ENCODE data around the gene TIMM17A. TPM values are rescaled to one million over a fixed set of nuclear protein-coding genes. Genes with fewer than 3 reads are reported as not detected.

Gene TIMM17A
- total RNA-seq, 4 donors from 2014 or later = 18.8 to 24.8 (median 21.3) TPM

DNA sequence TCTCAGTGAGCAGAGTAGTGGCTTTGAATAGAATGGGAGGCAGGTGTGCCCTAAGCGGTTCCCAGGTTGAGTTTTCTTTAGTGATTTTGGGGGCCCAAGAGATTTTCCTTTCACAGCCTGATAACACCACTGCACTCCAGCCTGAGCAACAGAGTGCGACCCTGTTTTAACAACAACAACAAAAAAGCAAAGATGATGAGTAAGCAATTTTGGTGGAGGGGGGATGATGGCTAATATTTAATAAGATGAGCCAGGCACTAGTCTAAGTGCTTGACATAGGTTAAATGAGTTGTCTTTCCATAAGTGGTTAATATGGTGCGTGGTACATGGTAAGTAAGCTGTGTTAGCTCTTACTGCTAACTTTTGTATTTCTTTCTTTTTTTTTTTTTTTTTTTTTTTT is 29.1 kb downstream of the TIMM17A start:
- Histone ChIP-seq H3K27me3 (no peaks in the 10 kb centered on the region), H3K36me3 (peaks cover 7% of the 10 kb centered on the region), H3K27ac (no peak overlapping the region), H3K9me3 (no peaks in the 10 kb centered on the region), H3K4me3 (no peak overlapping the region), H3K4me1 (peaks cover 44% of the 10 kb centered on the region)
- DNase-seq (ENCODE audit: low spot score in 2 of 2) = no peak
- TF ChIP-seq, protein P1, sequence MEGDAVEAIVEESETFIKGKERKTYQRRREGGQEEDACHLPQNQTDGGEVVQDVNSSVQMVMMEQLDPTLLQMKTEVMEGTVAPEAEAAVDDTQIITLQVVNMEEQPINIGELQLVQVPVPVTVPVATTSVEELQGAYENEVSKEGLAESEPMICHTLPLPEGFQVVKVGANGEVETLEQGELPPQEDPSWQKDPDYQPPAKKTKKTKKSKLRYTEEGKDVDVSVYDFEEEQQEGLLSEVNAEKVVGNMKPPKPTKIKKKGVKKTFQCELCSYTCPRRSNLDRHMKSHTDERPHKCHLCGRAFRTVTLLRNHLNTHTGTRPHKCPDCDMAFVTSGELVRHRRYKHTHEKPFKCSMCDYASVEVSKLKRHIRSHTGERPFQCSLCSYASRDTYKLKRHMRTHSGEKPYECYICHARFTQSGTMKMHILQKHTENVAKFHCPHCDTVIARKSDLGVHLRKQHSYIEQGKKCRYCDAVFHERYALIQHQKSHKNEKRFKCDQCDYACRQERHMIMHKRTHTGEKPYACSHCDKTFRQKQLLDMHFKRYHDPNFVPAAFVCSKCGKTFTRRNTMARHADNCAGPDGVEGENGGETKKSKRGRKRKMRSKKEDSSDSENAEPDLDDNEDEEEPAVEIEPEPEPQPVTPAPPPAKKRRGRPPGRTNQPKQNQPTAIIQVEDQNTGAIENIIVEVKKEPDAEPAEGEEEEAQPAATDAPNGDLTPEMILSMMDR (IDR thresholded peaks at IDR 0.05) = no peak
- TF ChIP-seq POLR2AphosphoS5 (IDR thresholded peaks at IDR 0.05) = no peak
- no peak for TF ChIP-seq POLR2A (IDR thresholded peaks at IDR 0.05)
- no peak for TF ChIP-seq EP300 (IDR thresholded peaks at IDR 0.05)
- WGBS = 94% methylated on average over 3 of the region's 3 CpGs

DNA sequence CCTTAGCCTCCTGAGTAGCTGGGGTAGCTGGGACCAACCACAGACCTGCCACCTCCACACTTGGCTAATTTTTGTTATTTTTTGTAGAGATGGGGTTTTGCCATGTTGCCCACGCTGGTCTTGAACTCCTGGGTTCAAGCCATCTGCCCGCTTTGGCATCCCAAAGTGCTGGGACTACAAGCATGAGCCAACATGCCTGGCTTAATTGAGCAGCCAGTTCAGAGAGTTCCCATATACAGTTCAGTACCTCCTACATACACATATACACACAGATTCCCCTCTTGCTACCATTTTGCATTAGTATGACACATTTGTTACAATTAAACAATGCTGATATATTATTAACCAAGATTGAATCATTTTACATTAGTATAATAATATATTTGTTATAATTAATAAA is 30.1 kb downstream of the TIMM17A start:
- Histone ChIP-seq H3K4me1 (peaks cover 49% of the 10 kb centered on the region), H3K36me3 (peaks cover 17% of the 10 kb centered on the region), H3K9me3 (no peaks in the 10 kb centered on the region), H3K27me3 (no peaks in the 10 kb centered on the region), H3K4me3 (no peak overlapping the region), H3K27ac (no peak overlapping the region)
- 42% methylated on average over 2 of the region's 2 CpGs for WGBS
- TF ChIP-seq POLR2A (IDR thresholded peaks at IDR 0.05) (no peak), POLR2AphosphoS5 (IDR thresholded peaks at IDR 0.05) (no peak), EP300 (IDR thresholded peaks at IDR 0.05) (no peak)
- TF ChIP-seq, protein P1 (IDR thresholded peaks at IDR 0.05) = no peak
- no peak for DNase-seq (ENCODE audit: low spot score in 2 of 2)

DNA sequence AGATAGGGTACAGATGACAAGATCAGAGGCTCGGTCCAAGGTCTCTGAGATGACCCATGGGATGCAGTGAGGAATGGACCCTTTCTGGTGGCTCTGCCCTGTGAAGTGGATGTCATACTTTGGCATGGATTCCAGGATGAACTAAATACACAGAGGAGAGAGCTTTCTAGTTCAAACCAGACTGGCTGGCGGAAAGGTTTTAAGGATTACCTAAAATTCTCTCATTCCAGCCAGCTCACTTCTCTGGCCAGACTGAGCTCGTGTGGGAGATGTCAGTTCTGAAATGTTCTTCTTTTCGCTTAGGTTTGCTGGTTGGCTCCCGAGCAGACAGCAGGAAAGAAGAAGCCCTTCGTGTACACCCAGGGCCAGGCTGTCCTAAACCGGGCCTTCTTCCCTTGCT is 33.3 kb downstream of the TIMM17A start:
- 56% methylated on average over 6 of the region's 7 CpGs for WGBS
- H3K36me3 ChIP-seq = peaks cover 44% of the 10 kb centered on the region
- no peak for TF ChIP-seq POLR2AphosphoS5 (IDR thresholded peaks at IDR 0.05)
- TF ChIP-seq EP300 (IDR thresholded peaks at IDR 0.05) = no peak
- no peak for TF ChIP-seq POLR2A (IDR thresholded peaks at IDR 0.05)
- TF ChIP-seq, protein P1 (IDR thresholded peaks at IDR 0.05) = no peak

DNA sequence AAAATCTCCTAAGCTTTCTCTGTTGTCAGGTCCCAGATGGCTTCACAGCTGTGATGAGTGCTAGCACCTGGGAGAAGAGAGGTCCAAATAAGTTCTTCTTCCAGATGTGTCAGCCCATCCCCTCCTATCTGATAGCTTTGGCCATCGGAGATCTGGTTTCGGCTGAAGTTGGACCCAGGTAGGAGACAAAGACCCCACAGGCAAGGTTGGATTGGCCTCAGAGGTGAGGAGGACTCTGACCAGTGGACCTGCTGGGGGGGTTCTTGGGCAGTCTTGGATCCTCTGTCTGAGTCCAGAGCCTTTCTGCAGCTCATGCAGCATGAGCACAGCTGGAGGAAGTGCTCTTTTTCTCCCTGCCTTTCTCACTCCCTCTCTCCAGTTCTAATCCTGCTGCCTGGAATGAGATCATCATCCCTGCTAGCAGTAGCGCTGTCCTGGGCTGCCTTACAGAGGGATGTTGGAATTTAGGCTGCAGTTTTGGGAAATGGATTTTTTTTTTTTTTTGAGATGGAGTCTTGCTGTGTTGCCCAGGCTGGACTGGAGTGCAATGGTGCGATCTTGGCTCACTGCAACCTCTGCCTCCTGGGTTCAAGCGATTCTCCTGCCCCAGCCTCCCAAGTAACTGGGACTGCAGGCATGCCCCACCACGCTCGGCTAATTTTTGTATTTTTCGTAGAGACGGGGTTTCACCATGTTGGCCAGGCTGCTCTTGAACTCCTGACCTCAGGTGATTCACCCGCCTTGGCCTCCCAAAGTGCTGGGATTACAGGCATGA is 34.2 kb downstream of the TIMM17A start:
- Histone ChIP-seq H3K27me3 (no peaks in the 10 kb centered on the region), H3K36me3 (peaks cover 52% of the 10 kb centered on the region), H3K4me1 (peaks cover 33% of the 10 kb centered on the region), H3K9me3 (no peaks in the 10 kb centered on the region), H3K4me3 (no peak overlapping the region), H3K27ac (no peak overlapping the region)
- peak in 1 of 2 donors; percentile 45 for DNase-seq (ENCODE audit: low spot score in 2 of 2)
- WGBS = 69% methylated on average over 9 of the region's 10 CpGs
- TF ChIP-seq EP300 (IDR thresholded peaks at IDR 0.05) (no peak), POLR2AphosphoS5 (IDR thresholded peaks at IDR 0.05) (no peak), POLR2A (IDR thresholded peaks at IDR 0.05) (no peak)
- TF ChIP-seq, protein P1 (IDR thresholded peaks at IDR 0.05) = no peak

More for the DNA sequence above, 33.3 kb downstream of the TIMM17A start:
- DNase-seq (ENCODE audit: low spot score in 2 of 2) = no peak
- H3K27me3 ChIP-seq = no peaks in the 10 kb centered on the region
- H3K9me3 ChIP-seq = no peaks in the 10 kb centered on the region
- peaks cover 38% of the 10 kb centered on the region for H3K4me1 ChIP-seq
- H3K27ac ChIP-seq = no peak overlapping the region
- H3K4me3 ChIP-seq = no peak overlapping the region

DNA sequence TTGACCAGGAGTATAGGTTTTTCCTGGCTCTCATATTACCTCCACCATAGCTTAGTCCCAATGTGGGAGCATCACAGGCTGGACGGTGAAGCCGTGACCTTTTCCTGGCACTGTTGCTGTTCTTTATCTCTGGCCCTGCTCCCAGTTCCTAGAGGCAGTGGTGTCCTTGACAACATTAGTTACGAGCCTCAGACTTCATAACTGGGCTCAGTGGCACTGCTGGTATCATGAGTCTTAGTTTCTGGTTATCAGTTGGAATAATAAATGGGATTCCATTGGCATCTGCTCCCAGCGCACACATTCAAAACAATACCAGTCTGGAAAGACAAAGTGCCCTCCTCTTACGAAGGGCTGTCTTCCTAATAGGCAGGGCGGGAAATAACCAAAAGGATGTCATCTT is 35.1 kb downstream of the TIMM17A start:
- Histone ChIP-seq H3K27ac (no peak overlapping the region), H3K4me3 (no peak overlapping the region), H3K4me1 (peaks cover 30% of the 10 kb centered on the region), H3K36me3 (peaks cover 55% of the 10 kb centered on the region), H3K9me3 (no peaks in the 10 kb centered on the region), H3K27me3 (no peaks in the 10 kb centered on the region)
- 58% methylated on average over 6 of the region's 6 CpGs for WGBS
- DNase-seq (ENCODE audit: low spot score in 2 of 2) = peak in 1 of 2 donors; percentile 38
- TF ChIP-seq POLR2AphosphoS5 (IDR thresholded peaks at IDR 0.05) = no peak
- TF ChIP-seq, protein P1 (IDR thresholded peaks at IDR 0.05) = no peak

Data from suprapubic skin (tissue), 4 donors.